Neuronal stem cell (in vitro differentiated cells): Measurements from ENCODE around the gene BIVM.
A peak's percentile ranks its signal among the peaks of the same experiment; 100 is the strongest.

Experiments
- DNase-seq: peaks from one replicate; pipeline ENCODE4 v3.0.0-alpha.2; 2013; ENCODE audit warnings: low spot score
- H2AFZ ChIP-seq: one replicate; pipeline ENCODE4 v1.6.1; 2013; ENCODE audit warnings: mild to moderate bottlenecking, low read length, inconsistent platforms
- H2AK5ac ChIP-seq: 2 replicates; pipeline ENCODE4 v1.6.1; 2013; ENCODE audit warnings: low read depth, mild to moderate bottlenecking, inconsistent platforms, low read length, moderate library complexity, mixed read lengths
- H2BK120ac ChIP-seq: 2 replicates; pipeline ENCODE4 v1.6.1; 2013; ENCODE audit warnings: low read depth, mild to moderate bottlenecking, inconsistent platforms, low read length, moderate library complexity, mixed read lengths
- H2BK12ac ChIP-seq: one replicate; pipeline ENCODE4 v1.6.1; 2013; ENCODE audit warnings: low read length, inconsistent platforms
- H2BK15ac ChIP-seq: 2 replicates; pipeline ENCODE4 v1.6.1; 2013; ENCODE audit warnings: mild to moderate bottlenecking, low read length, inconsistent platforms, mixed read lengths
- H2BK5ac ChIP-seq: one replicate; pipeline ENCODE4 v1.6.1; 2013; ENCODE audit warnings: inconsistent platforms, mild to moderate bottlenecking, low read length, moderate library complexity
- H3K14ac ChIP-seq: one replicate; pipeline ENCODE4 v1.6.1; 2013; ENCODE audit warnings: low read length, inconsistent platforms
- H3K18ac ChIP-seq: 2 replicates; pipeline ENCODE4 v1.6.1; 2013; ENCODE audit warnings: low read length, inconsistent platforms
- H3K23ac ChIP-seq: 2 replicates; pipeline ENCODE4 v1.6.1; 2013; ENCODE audit warnings: low read depth, mild to moderate bottlenecking, mixed read lengths, low read length, inconsistent platforms; ENCODE audit not compliant: poor library complexity
- H3K27ac ChIP-seq: replicated peaks from 3 replicates; pipeline ENCODE4 v1.5.1; 2013; ENCODE audit warnings: low read length, inconsistent platforms
- H3K27me3 ChIP-seq, 3 experiments: 2 replicates each; pipeline ENCODE4 v1.6.1; 2013; ENCODE audit warnings: low read length in 3 of 3, mild to moderate bottlenecking in 2 of 3, inconsistent platforms in 1 of 3, low read depth in 1 of 3, mixed read lengths in 1 of 3, moderate library complexity in 1 of 3; ENCODE audit not compliant: control insufficient read depth in 3 of 3, insufficient read depth in 3 of 3
- H3K36me3 ChIP-seq, 2 donors: replicated peaks in 1 of 2; 2 replicates each; pipeline ENCODE4 v1.6.1; 2013; ENCODE audit warnings: low read length in 2 of 2; ENCODE audit not compliant: control insufficient read depth in 2 of 2, insufficient read depth in 2 of 2
- H3K4ac ChIP-seq: 2 replicates; pipeline ENCODE4 v1.6.1; 2013; ENCODE audit warnings: inconsistent platforms, mild to moderate bottlenecking, low read length, moderate library complexity
- H3K4me1 ChIP-seq, 2 donors: 1 replicate in 1 of 2; 2 replicates in 1 of 2; pipeline ENCODE4 v1.6.1; 2013; ENCODE audit warnings: low read length in 2 of 2, low read depth in 1 of 2; ENCODE audit not compliant: control insufficient read depth in 2 of 2, insufficient read depth in 1 of 2
- H3K4me2 ChIP-seq: one replicate; pipeline ENCODE4 v1.6.1; 2013; ENCODE audit warnings: mild to moderate bottlenecking, low read length, inconsistent platforms; ENCODE audit not compliant: insufficient read depth, poor library complexity, severe bottlenecking
- H3K4me3 ChIP-seq, 2 donors: 2 replicates each; pipeline ENCODE4 v1.5.1; 2013; ENCODE audit warnings: low read length in 2 of 2, mild to moderate bottlenecking in 2 of 2, inconsistent platforms in 1 of 2, moderate library complexity in 1 of 2
- H3K79me1 ChIP-seq: one replicate; pipeline ENCODE4 v1.6.1; 2013; ENCODE audit warnings: low read depth, mild to moderate bottlenecking, inconsistent platforms, low read length, moderate library complexity
- H3K9ac ChIP-seq: one replicate; pipeline ENCODE4 v1.6.1; 2013; ENCODE audit warnings: mild to moderate bottlenecking, low read depth, low read length, inconsistent platforms; ENCODE audit not compliant: poor library complexity
- H3K9me3 ChIP-seq, 2 donors: replicated peaks in 1 of 2; 2 replicates each; pipeline versions ENCODE3 to v1.6.1; 2013; ENCODE audit warnings: low read length in 2 of 2, mild to moderate bottlenecking in 2 of 2, inconsistent platforms in 1 of 2, low read depth in 1 of 2, mixed read lengths in 1 of 2, moderate library complexity in 1 of 2; ENCODE audit not compliant: control insufficient read depth in 2 of 2, insufficient read depth in 1 of 2
- H4K8ac ChIP-seq: one replicate; pipeline ENCODE4 v1.6.1; 2013; ENCODE audit warnings: low read depth, mild to moderate bottlenecking, inconsistent platforms, low read length, moderate library complexity
- H4K91ac ChIP-seq: one replicate; pipeline ENCODE4 v1.6.1; 2013; ENCODE audit warnings: low read length, low read depth, mild to moderate bottlenecking, inconsistent platforms; ENCODE audit not compliant: poor library complexity
- WGBS, 2 donors: extraction: QIAGEN DNeasy Blood & Tissue Kit; methylation state at CpG; one replicate each; pipeline ENCODE4 v1.1.7; 2013; ENCODE audit warnings: missing lambda C conversion rate in 2 of 2, mixed read lengths in 1 of 2; ENCODE audit not compliant: insufficient read length in 2 of 2, insufficient replicate concordance in 1 of 2; ENCODE audit errors: extremely low coverage in 2 of 2; 5-methylcytosine and 5-hydroxymethylcytosine counted together

The BIVM gene

DNA sequence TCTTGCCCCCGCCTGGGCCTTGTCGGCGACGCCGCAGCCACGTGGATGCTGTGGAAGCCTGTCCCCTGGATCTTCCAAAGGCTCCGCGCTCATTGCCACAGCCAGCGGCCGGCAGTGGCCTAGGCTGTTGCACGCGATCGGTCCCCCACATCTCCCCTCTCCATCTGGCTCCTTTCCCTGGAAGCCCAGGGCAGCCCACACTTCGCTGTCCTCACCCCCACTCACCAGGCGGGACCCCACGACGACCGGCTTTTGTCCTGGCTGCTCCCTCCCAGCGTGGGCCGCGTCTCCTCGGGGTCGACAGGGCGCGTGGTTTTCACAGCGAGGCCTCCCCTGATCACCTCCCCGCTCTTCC lies 24.7 kb upstream of the BIVM start:
- Histone ChIP-seq H3K4me2 (no peak overlapping the region), H3K36me3 (no peaks in the 10 kb centered on the region), H3K4me3 (peak overlapping the region in 1 of 2 donors; percentile 73), H2BK15ac (no peak overlapping the region), H3K4me1 (peaks cover 0 to 7% of the 10 kb centered on the region in 2 donors), H2AFZ (peak overlapping the region; percentile 30), H3K79me1 (peaks cover 5% of the 10 kb centered on the region), H2BK120ac (no peak overlapping the region), H4K8ac (peak overlapping the region; percentile 89), H3K27me3 (peaks cover 0 to 3% (median 0%) of the 10 kb centered on the region in 3 experiments), H3K27ac (no peak overlapping the region), H3K18ac (peak overlapping the region; percentile 4), H3K9ac (peak overlapping the region; percentile 53), H2AK5ac (peak overlapping the region; percentile 2), H3K9me3 (peaks cover 0 to 3% of the 10 kb centered on the region in 2 donors), H3K23ac (no peak overlapping the region), H2BK5ac (no peak overlapping the region), H4K91ac (no peak overlapping the region), H2BK12ac (peak overlapping the region; percentile 36), H3K4ac (no peak overlapping the region), H3K14ac (peak overlapping the region; percentile 25)
- DNase-seq: no peak
- WGBS, 2 donors: no CpG with 5 or more reads among the region's 27 CpGs

DNA sequence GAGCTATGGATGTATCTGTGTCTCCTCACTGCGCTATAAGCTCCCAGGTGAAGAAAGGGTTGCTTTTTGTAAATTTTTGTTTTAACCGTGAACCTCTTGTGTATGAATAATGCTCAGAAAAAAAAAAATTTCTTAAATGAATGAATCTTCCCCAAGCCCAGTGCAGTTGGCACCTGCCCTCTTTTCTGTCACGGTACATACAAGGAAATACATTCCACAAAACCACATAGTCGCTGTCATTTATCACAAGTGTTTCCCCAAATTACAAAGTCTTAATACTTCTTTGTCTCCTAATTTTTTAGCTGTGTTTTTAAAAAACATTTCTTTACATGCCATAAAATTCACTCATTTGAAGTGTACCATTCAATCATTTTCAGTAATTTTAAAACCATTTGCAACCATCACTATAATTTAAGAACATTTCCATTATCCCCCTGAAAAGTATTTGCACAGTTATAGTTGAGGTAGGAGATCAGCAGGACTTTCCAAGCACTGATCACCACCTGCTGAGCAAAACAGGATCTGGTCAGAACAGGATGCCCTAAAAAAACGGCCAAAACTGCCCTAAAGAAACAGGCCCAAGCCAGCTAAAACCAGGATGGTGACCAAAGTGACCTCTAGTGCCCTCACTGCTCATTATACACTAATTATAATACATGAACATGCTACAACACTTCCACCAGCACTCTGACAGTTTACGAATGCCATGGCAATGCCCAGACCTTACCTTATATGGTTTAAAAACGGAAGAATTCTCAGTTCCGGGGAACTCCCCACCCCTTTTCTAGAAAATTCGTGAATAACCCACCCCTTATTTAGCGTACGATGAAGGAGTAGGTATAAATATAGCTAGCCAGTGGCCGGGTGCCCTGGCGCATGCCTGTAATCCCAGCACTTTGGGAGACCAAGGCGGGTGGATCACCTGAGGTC lies 24.1 kb upstream of the BIVM start:
- Histone ChIP-seq H3K4me2 (no peak overlapping the region), H4K8ac (peak overlapping the region; percentile 89), H3K23ac (no peak overlapping the region), H3K36me3 (no peaks in the 10 kb centered on the region), H3K9me3 (peaks cover 0 to 3% of the 10 kb centered on the region in 2 donors), H3K79me1 (peaks cover 5% of the 10 kb centered on the region), H2BK120ac (no peak overlapping the region), H2BK12ac (no peak overlapping the region), H3K27ac (no peak overlapping the region), H2AFZ (peak overlapping the region; percentile 30), H2BK5ac (no peak overlapping the region), H3K4me3 (no peak overlapping the region), H2AK5ac (peak overlapping the region; percentile 2), H3K14ac (peak overlapping the region; percentile 25), H3K9ac (no peak overlapping the region), H3K4ac (no peak overlapping the region), H4K91ac (no peak overlapping the region), H3K18ac (no peak overlapping the region), H2BK15ac (no peak overlapping the region), H3K27me3 (peaks cover 0 to 3% (median 0%) of the 10 kb centered on the region in 3 experiments), H3K4me1 (peaks cover 0 to 7% of the 10 kb centered on the region in 2 donors)
- no peak for DNase-seq
- WGBS, 2 donors: no CpG with 5 or more reads among the region's 14 CpGs

- Histone ChIP-seq H3K4me1 (peaks cover 0 to 7% of the 10 kb centered on the region in 2 donors), H2AK5ac (no peak overlapping the region), H2BK120ac (no peak overlapping the region), H4K91ac (no peak overlapping the region), H3K9me3 (peaks cover 0 to 3% of the 10 kb centered on the region in 2 donors), H3K79me1 (peaks cover 5% of the 10 kb centered on the region), H2BK15ac (no peak overlapping the region), H3K9ac (no peak overlapping the region), H3K27me3 (peaks cover 0 to 3% (median 0%) of the 10 kb centered on the region in 3 experiments), H3K4me2 (no peak overlapping the region), H3K4ac (no peak overlapping the region), H3K36me3 (no peaks in the 10 kb centered on the region), H4K8ac (no peak overlapping the region), H2BK5ac (no peak overlapping the region), H3K14ac (no peak overlapping the region), H2AFZ (no peak overlapping the region), H3K4me3 (no peak overlapping the region), H3K27ac (no peak overlapping the region), H3K18ac (no peak overlapping the region), H3K23ac (no peak overlapping the region), H2BK12ac (no peak overlapping the region)
- no CpG with 5 or more reads among the region's 2 CpGs for WGBS, 2 donors
- DNase-seq: no peak
Observed at GRCh38 chr13:102776271-102776670, 22.6 kb upstream of the BIVM start.

- no peak overlapping the region for H2AK5ac ChIP-seq
- no CpG with 5 or more reads among the region's 3 CpGs for WGBS, 2 donors
- no peak overlapping the region for H3K9ac ChIP-seq
- H3K4me3 ChIP-seq: no peak overlapping the region
- H3K9me3 ChIP-seq: peaks cover 6 to 11% of the 10 kb centered on the region in 2 donors
- H3K36me3 ChIP-seq: peaks cover 0 to 11% of the 10 kb centered on the region in 2 donors
- H4K8ac ChIP-seq: no peak overlapping the region
- peaks cover 0 to 5% of the 10 kb centered on the region in 2 donors for H3K4me1 ChIP-seq
- H3K18ac ChIP-seq: no peak overlapping the region
- peaks cover 0 to 3% (median 0%) of the 10 kb centered on the region in 3 experiments for H3K27me3 ChIP-seq
- no peak overlapping the region for H3K4me2 ChIP-seq
- no peak overlapping the region for H4K91ac ChIP-seq
- no peak overlapping the region for H3K23ac ChIP-seq
- peaks cover 6% of the 10 kb centered on the region for H3K79me1 ChIP-seq
- H2BK5ac ChIP-seq: no peak overlapping the region
- no peak for DNase-seq
- no peak overlapping the region for H2BK120ac ChIP-seq
- no peak overlapping the region for H3K27ac ChIP-seq
- H3K14ac ChIP-seq: no peak overlapping the region
- no peak overlapping the region for H2BK12ac ChIP-seq
- H2BK15ac ChIP-seq: no peak overlapping the region
- no peak overlapping the region for H3K4ac ChIP-seq
- H2AFZ ChIP-seq: no peak overlapping the region
Observed at GRCh38 chr13:102777736-102778135, 21.2 kb upstream of the BIVM start.
